ENCODE measurements around the gene SUPT5H.
A peak's percentile ranks its signal among the peaks of the same experiment; 100 is the strongest.
"Not testable (repeated sequence)": the region's sequence is repeated elsewhere in the genome, so short reads cannot be mapped to it uniquely, and the experiment has no call there.

The SUPT5H gene

DNA sequence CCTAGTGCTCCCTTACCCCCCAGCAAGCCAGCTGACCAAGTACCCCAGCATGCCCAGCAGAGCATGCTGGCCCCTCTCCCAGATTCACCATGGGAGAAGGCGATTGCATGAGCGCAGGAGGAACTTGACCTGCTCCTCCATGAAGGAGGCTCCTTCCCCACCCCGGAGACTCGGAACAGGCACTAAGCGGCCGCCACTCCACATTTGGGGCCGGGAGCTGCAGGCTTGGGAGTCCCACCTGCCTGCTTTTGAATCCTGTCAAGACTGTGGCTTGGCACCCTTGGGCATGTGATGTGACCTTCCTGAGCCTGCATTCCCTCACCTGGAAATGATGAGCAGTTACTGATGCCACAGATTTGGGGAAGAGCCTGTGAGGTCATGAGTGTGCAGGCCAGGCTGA is 22.6 kb downstream of the SUPT5H start:
- no peak for DNase-seq (ENCODE audit: low read depth)

DNA sequence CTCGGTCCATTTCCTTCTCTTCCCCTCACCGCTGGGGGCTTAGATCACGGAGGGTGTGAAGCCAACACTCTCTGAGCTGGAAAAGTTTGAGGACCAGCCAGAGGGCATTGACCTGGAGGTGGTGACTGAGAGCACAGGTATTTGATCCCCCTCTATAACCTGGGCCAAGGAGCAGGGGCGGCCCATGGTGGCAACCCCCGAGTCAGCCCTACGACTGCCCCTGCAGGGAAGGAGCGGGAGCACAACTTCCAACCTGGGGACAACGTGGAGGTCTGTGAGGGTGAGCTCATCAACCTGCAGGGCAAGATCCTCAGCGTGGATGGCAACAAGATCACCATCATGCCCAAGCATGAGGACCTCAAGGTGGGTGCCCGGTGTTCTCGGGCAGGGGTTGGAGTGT is 23.7 kb downstream of the SUPT5H start:
- no peak for DNase-seq (ENCODE audit: low read depth)

DNA sequence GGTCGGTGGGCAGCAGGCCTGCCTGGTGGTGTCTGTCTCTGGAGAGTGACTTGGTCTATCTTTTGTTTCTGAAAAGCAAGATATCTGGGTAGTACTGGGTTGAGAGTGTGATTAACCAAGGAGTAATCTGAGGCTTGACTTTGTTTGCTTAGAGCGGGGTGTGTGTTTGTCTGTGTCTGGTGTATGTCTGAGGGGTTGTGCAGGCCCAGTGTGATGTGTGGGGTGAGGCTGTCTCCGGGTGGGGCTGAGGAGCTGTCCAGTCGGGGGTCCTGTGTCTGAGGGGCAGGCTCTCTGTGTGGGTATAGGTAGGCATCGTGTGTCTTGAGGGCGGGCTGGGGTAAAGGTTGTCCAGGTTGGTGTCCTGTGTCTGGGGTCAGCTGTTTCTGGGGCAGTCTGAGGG is 24.2 kb downstream of the SUPT5H start:
- no peak for DNase-seq (ENCODE audit: low read depth)

DNA sequence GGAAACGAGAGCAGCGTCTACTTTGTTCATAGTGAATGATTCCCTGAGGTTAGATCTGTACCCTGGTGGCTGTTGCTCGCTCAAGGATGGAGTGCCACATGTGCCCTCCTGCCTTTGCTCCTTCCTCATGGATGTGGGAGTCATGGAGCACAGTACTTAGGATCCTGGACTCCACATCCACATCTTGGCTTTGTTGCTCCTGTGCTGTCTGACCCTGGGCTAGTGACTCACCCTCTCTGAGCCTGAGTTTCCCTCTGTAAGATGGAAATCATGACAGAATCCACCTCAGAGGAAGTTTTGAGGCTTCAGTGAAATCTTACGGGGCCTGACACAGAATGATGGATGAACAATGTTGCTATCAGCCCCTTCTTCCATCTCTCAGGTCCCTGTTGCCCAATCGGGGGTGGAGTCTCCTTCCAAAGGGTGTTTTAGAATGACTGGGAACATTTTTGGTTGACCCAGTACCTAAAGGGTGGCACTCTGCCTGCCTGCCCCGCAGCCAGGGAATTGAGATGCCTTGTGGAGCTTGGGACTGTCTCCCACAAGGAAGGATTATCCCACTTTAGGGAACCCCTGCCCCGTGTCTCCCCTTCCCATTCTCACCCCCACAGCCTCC is 25.4 kb downstream of the SUPT5H start:
- DNase-seq (ENCODE audit: low read depth), result peak; percentile 51

DNA sequence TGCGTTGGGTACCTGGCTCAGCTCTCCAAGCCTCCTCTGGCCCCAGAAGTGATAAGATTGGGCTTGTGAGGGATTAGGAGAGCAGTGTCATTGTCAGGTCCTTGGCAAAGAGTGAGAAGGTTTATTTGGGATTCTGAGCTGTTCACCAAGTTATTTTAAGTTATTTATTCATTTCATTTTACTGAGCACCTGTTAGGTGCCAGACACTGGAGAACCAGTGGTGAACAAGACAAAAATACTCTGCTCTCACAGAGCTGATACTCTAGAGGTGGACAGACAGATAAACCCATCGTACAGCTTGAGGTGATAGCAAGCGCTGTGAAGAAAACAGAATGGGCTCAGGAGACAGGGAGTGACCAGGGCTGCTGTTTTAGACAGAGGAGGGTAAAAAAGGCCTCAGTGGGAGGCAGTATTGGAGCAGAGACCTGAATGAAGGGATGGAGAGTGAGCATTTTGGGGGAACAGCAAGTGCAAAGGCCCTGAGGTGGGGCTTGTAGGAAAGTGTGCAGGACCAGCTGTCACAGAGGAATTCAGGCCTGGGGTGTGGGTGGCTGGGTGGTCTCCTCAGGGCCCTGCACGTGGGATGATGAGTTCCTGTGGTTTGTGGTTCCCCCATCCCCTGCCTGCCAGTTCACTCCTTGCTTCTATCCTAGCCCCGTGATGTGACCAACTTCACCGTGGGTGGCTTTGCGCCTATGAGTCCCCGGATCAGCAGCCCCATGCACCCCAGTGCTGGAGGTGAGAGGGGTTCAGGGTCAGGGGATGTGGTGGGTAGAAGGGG is 26.6 kb downstream of the SUPT5H start:
- no peak for DNase-seq (ENCODE audit: low read depth)

DNA sequence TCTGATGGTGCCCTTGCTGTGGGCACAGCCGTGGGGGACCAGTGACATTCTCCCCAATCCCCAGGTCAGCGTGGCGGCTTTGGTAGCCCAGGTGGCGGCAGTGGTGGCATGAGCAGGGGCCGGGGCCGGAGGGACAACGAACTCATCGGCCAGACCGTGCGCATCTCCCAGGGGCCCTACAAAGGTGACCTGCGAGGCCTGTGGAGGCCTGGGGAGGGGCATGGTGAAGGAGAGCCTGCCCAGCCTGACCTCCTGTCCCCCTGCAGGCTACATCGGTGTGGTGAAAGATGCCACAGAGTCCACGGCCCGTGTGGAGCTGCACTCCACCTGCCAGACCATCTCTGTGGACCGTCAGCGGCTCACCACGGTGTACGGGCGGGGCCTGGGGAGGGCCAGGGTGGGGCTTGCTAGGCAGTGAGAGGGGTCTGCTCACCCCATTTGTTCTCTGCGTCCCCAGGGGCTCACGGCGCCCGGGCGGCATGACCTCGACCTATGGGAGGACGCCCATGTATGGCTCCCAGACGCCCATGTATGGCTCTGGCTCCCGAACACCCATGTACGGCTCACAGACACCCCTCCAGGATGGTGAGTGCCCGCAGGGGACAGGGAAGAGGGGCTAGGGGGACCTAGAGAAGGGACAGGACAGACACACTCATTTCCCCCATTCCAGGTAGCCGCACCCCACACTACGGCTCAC is 27.5 kb downstream of the SUPT5H start:
- no peak for DNase-seq (ENCODE audit: low read depth)

DNA sequence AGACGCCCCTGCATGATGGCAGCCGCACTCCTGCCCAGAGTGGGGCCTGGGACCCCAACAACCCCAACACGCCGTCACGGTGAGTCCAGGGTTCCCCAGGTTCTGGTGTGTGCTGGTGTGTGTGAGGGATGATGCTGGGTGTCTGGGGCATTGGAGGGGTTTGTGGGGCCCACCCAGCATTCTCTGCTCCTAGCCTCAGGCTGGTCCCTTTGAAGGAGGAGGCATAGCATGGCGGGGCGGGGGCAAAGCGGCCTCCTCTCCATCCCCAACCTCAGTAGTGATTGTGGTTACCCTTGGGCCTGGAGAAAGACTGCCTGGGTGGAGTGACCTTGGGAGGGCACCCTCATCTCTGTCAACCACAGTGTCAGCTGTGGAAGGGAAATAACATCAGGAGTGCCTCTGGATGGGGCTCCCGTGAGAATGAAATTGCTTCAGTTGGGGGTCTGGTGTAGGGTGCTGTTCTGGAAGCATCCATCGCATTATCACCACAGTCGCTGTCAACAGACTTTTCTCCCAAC is 28.1 kb downstream of the SUPT5H start:
- no peak for DNase-seq (ENCODE audit: low read depth)

DNA sequence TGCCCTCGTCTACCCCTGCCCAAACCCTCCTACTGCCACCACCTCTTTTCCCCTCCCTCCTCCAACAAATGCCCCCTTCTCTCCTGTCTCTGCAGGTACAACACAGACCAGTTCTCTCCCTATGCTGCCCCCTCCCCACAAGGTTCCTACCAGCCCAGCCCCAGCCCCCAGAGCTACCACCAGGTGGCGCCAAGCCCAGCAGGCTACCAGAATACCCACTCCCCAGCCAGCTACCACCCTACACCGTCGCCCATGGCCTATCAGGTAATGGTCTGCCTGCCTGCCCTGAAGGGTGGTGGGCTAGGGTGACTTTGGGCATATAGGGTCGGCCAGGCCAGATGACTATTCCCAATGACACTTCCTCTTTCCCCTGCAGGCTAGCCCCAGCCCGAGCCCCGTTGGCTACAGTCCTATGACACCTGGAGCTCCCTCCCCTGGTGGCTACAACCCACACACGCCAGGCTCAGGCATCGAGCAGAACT is 28.8 kb downstream of the SUPT5H start:
- peak; percentile 17 for DNase-seq (ENCODE audit: low read depth)

DNA sequence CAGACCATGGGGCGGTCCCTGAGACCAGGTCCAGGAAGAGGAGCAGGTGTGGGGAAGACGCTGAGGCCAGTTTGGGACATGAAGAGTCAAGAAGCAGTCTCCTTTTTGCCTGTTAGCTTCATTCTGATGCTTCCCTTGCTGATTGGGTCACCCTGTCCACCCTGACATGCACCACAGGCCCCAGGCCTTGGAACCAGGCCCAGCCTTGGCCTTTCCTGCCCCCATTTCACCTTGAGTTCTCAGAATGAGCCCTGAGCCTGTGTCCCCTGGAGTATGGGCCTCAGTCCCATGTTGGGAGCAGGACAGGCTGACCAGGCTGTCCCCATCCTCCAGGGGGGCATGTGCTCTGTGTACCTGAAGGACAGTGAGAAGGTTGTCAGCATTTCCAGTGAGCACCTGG is 30.4 kb downstream of the SUPT5H start:
- no peak for DNase-seq (ENCODE audit: low read depth)

DNA sequence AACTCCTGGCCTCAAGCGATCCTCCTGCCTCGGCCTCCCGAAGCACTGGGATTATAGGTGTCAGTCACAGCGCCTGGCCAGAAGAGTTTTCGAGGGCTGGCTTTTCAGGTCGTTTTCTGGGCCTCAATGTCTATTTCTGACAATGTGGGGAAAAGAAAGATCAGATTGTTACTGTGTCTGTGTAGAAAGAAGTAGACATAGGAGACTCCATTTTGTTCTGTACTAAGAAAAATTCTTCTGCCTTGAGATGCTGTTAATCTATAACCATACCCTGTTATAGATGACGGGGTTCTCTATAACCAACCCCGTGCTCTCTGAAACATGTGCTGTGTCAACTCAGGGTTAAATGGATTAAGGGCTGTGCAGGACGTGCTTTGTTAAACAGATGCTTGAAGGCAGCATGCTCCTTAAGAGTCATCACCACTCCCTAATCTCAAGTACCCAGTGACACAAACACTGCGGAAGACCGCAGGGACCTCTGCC is 34.0 kb downstream of the SUPT5H start:
- not testable (repeated sequence) for DNase-seq (ENCODE audit: low read depth)

DNA sequence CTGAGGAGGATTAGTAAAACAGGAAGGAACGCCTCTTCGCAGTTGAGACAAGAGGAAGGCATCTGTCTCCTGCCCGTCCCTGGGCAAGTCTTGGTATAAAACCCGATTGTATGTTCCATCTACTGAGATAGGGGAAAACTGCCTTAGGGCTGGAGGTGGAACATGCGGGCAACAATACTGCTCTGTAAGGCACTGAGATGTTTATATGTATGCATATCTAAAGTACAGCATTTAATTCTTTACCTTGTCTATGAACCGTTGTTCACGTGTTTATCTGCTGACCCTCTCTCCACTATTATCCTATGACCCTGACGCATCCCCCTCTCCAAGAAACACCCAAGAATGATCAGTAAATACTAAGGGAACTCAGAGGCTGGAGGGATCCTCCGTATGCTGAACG is 34.5 kb downstream of the SUPT5H start:
- no peak for DNase-seq (ENCODE audit: low read depth)

DNA sequence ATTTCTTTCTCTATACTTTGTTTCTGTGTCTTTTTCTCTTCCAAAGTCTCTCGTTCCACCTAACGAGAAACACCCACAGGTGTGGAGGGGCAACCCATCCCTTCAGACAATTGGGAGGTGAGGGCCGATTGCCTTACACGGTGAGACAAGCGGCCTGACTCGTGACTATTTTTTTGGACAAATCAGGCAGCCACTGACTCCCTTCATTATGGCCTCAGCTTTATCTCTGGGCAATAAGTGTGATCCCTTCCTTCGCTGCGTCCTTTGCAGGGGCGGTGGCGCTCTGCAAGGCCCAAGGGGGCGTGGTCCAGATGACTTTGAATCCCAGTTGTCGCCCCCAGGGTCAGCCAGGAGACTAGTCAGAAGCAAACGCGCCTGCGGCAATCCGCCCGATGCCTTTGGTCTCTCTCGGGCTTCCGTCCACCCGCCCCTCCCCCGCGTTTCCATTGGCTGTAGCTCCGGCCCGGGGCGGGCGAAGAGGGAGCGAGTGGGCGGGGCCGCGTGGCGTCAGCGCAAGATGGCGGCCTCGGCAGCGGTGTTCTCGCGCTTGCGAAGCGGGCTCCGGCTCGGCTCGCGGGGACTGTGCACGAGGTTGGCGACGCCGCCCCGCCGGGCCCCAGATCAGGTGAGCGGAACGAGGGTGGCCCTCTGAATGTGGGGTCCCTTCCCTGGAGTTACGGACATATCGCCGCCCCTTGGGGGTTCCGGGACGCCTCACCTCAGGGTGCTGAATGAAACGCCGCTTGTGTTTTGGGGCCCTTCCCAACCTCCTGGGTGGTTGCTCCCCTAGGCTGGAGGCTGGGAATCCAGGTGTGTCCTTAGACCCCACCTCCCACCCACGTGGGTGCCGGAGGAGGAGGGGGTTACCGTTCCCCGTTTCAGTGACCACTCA is 35.2 kb downstream of the SUPT5H start, which contains the start of gene TIMM50:
Gene TIMM50, plus strand, starts transcription at position 502 of the 892 bp plus-strand sequence. Its CDS starts 16 bp downstream, at position 518.
- DNase-seq (ENCODE audit: low read depth), result peak; percentile 93

DNA sequence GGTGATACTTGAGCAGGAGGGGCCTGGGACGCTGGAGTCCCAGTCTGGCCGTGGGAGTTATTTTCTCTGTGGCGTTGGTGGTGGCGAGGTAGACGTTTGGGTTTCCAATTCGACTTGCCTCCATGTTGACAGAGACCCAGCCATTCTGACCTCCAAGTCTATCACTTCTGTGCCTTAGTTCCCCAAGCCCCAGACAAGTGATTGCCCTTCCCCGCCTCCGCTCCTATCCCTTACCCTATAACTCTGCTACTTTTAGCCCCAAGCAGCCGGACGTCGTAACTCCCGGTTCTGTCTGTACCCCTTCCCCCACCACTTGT is 35.8 kb downstream of the SUPT5H start:
- no peak for DNase-seq (ENCODE audit: low read depth)

DNA sequence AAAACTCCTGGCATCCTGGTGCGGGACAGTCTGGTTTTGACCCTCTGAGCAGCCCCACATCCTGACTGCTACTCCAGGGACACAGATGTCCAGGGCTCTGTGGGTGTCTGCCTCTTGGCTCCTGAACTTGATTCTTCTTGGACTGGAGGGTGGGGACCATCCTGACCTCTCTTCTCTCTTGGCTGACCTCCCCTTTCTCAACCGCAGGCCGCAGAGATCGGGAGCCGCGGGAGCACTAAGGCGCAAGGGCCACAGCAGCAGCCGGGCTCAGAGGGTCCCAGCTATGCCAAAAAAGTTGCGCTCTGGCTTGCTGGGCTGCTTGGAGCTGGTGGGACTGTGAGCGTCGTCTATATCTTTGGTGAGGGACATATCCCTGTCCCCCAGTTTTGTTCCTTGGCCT is 36.3 kb downstream of the SUPT5H start:
- no peak for DNase-seq (ENCODE audit: low read depth)

DNA sequence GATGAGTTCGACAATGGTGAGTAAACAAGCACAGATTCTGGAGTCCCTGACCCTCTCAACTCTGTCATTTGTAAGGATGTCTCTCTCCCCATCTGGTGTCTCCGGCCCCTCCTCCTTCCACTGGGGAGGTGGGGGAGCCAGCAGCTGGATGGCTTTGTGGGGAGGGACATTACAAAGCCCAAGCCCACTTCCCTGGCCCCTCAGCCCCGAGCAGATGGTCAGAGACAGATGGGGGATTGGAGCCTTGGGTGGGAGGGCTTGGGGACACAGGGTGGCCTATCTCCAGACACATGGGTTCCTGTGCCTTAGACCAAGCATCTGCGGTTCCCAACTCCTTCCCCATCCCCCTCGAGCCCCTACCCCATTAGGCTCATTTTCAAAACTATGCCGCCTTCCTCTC is 37.8 kb downstream of the SUPT5H start:
- no peak for DNase-seq (ENCODE audit: low read depth)

DNA sequence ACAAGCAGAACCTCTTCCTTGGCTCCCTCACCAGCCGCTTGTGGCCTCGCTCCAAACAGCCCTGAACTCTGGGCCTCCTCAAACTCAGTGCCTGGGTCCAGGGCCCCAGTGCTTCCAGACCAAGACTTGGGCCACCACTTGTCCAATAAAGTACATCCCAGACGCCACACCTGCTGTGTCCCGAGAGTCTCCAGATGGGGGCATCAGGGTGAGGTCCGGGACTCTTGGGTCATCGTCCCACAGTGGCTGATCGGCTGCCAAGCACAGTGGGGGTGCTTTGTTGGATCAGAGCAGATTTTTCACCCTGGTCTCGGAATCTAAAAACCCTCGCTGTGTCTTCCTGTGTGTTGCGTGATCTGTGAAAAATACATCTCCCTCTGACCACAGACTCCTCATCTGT is 44.4 kb downstream of the SUPT5H start:
- DNase-seq (ENCODE audit: low read depth), result no peak

DNA sequence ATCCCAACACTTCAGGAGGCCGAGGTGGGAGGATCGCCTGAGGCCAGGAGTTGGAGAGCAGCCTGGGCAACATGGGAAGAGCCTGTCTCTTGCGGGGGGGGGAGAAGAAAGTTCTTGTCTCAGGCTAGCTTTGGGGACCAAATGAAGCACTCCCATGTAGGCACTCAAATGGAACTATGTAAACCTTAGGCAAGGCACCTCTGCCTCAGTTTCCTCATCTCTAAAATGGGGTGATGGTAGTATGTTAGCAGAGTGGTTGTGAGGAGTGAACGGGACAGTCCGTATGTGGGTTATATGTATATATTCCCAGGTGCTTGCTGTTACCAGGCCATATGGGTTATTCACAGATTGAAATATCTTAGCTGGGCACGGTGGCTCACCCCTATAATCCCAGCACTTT is 46.8 kb downstream of the SUPT5H start:
- DNase-seq (ENCODE audit: low read depth), result no peak

DNA sequence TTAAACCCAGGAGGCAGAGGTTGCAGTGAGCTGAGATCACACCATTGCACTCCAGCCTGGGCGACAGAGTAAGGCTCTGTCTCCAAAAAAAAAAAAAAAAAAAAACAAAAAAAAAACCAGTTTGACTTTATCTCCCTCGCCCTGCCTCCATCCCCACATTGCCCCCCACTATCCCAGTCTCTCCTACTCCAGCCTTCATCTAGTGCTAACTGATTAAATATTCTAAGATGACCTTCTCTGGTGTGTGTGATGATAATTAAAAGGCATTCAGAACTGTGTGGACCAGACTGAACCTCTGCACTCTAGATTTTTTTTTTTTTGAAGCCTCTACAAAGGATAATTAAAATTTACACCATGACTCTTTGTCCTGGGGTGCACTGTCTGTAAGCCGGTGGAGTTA is 47.4 kb downstream of the SUPT5H start:
- DNase-seq (ENCODE audit: low read depth), result no peak

DNA sequence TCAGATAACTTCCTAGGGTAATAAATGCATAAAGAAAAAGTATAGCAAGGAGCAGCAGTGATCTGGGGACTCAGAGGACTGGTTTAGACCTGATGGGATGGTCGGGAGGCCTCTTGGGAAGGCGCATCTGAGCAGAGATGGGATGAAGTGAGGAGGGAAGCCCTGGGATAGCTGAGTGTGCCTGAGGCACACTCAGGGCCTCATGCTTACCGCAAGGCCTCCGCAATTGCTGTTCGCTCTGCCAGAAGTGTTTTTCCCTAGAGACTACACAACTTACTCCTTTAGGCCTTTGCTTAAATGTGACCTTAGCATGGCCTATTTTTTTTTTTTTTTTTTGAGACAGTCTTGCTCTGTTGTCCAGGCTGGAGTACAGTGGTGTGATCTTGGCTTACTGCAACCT is 49.3 kb downstream of the SUPT5H start:
- no peak for DNase-seq (ENCODE audit: low read depth)

DNA sequence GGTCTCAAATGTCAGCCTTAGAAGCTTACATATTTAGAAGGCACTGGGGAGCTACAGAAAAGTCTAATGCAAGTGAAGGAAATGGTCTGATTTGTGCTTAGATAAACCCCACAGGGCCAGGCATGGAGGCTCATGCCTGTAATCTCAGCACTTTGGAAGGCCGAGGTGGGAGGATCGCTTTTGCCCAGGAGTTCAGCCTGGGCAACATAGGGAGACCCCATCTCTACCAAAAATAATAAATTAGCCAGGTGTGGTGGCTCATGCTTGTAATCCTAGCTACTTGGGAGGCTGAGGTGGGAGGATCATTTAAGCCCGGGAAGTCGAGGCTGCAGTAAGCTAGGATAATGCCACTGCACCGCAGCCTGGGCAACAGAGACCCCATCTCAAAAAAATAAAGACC is 50.7 kb downstream of the SUPT5H start:
- no peak for DNase-seq (ENCODE audit: low read depth)

DNA sequence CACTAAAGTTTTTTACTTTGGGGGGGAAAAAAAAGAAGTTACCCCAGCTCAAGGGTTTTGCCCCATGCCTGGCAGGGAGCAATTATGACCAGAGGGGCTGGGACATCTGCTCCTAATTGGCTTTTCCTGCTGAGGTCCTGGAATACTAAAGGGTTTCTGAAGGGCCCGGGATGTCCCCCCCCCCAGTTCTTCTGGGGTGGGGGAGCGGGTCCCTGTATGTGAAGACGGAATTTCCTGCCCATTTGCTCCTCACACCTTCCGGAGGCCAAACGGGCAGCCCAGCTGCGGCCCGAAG is 52.3 kb downstream of the SUPT5H start:
- DNase-seq (ENCODE audit: low read depth), result no peak

All from iris pigment epithelial cell (primary cell).